ENCODE results near the gene MRM3. TPM values are rescaled to one million over a fixed set of nuclear protein-coding genes. Genes with fewer than 3 reads are reported as not detected.
"Not testable (repeated sequence)": the region's sequence is repeated elsewhere in the genome, so short reads cannot be mapped to it uniquely, and the experiment has no call there.

The MRM3 gene
- total RNA-seq, 1 donor from 2014 or later: 23.2 TPM

DNA sequence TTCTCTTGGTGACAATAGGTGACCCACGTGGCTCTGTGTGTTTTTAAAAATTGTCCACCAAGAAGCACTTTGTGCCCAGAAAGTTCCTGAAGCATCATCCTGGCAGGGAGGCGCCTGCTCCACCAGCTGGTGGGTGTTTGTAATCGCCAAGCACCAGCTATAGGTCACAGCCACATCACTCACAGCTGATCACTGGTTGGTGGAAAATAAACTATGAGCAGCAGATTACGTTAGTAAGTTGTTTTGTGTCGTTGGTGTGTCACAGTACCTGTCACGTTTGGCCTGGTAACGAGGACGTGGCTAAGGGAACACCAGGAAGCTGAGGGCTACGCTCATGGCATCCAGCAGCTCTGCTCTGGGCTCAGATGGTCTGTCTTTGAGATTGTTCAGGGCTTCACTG, 10.1 kb downstream of the MRM3 start:
- FAIRE-seq: no peak
- DNase-seq (ENCODE audit: low spot score in 2 of 2): no peak

DNA sequence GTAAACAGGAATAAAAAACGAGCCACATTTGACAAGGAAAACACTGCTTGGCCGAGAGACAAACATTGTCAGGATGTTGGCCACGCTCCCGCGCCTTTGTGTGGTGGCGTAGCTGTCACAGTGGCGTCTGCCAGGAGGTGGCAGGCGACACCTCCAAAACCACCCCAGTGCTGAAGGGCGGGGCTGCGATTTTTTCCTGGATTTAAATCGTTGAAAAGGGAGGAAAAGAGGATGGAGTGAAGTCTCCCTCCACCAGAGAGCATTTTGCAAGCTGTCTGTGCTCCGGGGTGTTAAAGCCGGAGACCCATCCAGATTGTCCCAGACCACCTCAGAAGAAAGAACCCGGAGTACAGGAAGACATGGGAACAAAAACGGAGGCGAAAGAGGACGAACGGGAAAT, 12.7 kb downstream of the MRM3 start:
- FAIRE-seq (peak; percentile 60), DNase-seq (ENCODE audit: low spot score in 2 of 2) (peak; percentile 85 to 91)

DNA sequence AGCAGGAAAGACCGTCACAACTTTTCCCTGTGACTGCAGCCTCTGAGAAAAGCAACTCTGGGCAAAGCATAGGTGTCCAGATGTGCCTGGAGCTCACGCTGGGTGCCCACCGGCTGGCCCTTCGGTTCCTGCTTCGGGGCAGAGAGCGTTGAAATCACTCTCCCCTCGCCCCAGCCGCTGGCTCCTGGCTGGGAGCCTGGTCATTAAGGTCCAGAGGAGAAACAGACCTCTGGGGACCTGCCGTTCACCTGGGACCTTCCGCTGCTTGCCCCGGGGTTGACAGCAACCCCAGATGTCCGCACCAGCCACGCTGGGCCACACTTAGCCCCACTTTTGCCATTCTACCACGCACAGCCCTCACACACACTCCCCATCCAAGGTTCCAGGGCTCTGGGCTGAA, 13.1 kb downstream of the MRM3 start:
- DNase-seq (ENCODE audit: low spot score in 2 of 2) (no peak), FAIRE-seq (no peak)

DNA sequence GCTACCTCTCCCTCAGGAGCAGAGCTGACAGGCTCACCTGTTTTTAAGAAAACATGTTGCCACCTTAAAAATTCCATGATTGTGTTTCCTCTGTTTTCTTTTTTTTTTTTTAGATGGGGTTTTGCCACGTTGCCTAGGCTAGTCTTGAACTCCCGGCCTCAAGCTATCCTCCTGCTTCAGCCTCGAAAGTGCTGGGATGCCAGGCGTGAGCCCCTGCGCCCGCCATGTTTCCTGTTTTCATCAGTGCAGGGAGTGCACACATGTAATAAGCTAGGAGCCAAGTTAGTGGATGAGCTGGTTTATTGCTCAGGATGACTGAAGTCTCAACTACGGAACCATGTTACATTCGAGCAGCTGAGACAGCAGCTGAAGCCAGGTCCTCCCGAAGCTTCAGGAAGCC, 13.6 kb downstream of the MRM3 start:
- FAIRE-seq (no peak), DNase-seq (ENCODE audit: low spot score in 2 of 2) (no peak)

DNA sequence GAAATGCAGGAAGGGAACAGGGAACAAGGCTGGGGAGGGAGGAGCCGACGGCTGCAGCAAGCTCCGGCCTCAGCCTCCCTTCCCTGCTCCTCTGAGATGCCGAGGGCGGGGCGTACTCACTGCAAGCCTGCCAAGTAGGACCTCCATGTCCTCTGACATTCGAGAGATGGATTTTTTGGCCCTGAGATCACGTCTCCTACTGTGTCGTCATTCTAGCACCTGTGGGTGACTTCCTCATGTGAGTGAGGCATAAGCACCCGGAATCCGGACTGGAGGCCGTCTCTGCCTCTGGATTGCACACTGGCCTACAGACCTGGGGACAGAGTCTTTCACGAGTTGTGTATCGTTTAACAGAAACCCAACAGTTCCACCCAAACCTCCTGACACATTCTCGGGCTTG, 14.5 kb downstream of the MRM3 start:
- FAIRE-seq (no peak), DNase-seq (ENCODE audit: low spot score in 2 of 2) (no peak)

DNA sequence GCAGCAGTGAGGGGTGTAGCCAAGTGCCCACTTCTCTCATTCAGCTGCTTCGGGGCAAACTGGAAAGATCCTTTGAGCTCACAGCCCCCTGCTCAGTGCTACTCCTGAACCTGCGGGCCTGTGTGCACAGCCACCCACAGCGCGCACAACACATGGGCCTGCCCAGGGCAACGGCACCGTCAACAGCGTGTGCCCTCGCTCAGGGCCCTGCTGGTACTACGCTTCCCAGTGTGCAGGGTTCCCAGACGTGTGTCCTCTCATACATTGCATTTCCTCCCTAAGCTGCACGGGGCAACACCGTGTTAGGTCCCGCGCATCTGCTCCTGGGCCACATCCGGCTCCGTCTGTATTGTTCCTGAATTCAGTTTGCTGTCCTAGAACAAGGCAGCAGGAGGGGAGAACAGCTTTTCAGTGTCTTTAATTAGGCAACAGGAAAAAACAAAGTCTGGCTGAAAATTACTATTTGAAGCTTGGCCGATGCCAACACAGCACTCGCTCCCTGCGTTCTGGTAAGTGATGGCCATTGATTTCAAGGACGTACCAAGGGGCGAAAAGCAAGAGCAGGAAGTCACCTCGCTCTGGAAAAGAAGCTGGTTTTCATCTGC, 15.2 kb downstream of the MRM3 start:
- FAIRE-seq: no peak

DNA sequence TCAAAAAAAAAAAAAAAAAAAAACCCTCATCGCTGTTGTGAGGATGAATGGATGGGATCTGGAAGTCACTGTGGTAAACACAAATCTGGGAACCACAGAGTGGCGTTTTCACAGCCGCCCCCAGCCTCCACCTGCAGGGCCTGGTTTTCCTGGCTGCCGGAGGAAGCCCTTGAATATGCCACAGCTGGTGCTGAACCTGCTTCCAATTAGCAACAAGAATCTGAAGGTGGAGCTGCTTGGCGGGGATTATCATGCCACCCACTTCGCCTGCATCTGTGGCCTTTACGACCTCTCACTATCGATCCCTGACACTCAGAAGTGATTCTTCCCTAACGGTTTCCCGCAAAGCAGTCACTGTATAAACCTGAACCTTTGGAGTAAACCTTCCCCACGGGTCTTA, 16.1 kb downstream of the MRM3 start:
- FAIRE-seq (no peak), DNase-seq (ENCODE audit: low spot score in 2 of 2) (no peak)

More for the DNA sequence above, 15.2 kb downstream of the MRM3 start:
- no peak for DNase-seq (ENCODE audit: low spot score in 2 of 2)

DNA sequence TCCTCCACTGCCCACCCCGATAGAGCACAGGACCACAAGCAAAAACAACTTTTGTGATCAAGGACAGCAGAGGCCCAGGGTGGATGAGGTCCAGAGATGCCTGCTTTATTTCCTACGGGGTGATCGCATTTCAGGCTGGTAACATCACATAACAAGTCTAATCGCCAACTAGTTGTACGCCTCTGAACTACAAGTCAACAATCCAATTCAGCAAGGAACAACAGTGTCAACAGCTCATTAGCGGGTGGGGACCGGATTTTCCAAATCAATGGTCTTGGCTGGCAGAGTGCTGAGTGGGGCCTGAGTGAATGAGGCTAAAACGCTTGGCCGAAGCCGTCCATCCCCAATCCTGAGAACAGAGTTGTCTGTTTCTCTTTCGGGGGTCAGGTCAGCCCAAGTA, 17.1 kb downstream of the MRM3 start:
- DNase-seq (ENCODE audit: low spot score in 2 of 2): no peak
- FAIRE-seq: no peak

DNA sequence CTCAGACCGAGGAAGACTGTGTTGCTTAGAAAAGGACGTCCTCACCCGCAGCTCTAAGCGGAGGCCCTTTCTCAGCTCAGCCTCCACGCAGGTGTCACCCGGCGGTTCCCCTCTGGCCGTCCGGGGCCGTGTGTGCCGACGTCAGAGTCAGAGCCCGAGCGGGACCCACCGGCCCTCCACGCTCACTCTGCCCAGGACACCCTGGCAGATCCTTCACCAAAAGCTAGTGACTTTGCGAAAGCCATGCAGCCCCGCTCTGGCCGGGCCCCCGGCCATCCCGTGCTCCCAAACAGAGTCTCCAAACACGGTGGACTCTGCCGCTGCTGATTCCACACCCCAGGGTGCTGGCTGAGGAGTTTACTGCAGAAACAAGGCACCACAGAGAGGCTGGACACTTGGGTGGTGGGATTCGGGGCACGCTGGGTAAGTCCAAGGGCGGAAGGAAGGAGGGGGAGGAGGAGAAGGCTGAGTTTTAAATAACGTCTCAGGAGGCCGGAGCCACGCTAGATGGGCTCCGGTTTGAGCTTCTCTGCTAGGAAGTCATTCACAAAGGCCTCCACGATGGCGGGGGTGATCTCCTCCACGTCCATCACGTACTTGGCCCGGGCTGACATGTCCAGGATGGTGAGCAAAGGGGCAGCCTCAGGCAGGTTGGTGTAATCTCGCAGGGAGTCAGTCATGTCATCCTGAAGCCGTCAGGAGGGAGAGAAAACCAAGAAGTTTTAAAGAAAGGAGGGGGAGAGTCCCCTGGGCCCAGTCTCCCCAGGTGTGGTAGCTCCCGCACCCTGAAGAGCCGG, 18.5 kb downstream of the MRM3 start:
- no peak for FAIRE-seq
- no peak for DNase-seq (ENCODE audit: low spot score in 2 of 2)

DNA sequence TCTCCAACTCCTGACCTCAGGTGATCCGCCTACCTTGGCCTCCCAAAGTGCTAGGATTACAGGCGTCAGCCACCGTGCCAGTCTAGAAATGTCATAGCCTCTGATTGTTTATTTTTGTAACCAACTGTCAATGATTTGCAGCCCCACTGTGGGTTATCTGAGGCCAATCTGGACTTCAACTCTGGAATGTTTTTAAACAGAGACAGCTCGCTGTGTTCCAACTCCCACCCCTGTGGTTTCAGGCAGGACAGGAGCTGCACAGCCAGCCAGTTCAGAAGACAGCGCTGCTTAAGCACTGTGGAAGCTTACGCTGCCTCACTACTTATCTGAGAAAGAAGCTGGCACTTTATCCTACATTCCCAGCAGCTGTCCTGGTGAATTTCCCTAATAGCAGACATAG, 19.5 kb downstream of the MRM3 start:
- FAIRE-seq: no peak
- DNase-seq (ENCODE audit: low spot score in 2 of 2): no peak

DNA sequence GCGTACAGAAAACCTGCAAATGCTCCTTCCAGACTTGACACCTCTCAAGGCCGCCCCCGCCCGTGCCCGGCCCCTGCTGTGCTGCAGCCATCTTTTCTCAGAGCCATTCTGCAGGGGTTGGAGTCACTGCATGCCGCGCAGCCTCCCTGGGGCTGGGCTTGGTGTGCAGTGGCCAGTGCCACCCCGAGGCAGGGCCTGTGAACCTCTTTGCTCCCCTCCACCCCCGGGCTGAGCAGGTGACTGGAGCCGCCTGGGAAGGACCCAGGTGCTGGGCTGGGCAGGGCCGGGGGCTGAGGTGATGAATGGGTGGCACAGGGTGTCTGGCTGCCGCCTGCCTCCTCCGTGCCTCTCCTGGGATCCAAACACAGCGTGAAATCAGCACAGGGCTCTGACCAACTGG, 20.3 kb downstream of the MRM3 start:
- DNase-seq (ENCODE audit: low spot score in 2 of 2) (no peak), FAIRE-seq (no peak)

DNA sequence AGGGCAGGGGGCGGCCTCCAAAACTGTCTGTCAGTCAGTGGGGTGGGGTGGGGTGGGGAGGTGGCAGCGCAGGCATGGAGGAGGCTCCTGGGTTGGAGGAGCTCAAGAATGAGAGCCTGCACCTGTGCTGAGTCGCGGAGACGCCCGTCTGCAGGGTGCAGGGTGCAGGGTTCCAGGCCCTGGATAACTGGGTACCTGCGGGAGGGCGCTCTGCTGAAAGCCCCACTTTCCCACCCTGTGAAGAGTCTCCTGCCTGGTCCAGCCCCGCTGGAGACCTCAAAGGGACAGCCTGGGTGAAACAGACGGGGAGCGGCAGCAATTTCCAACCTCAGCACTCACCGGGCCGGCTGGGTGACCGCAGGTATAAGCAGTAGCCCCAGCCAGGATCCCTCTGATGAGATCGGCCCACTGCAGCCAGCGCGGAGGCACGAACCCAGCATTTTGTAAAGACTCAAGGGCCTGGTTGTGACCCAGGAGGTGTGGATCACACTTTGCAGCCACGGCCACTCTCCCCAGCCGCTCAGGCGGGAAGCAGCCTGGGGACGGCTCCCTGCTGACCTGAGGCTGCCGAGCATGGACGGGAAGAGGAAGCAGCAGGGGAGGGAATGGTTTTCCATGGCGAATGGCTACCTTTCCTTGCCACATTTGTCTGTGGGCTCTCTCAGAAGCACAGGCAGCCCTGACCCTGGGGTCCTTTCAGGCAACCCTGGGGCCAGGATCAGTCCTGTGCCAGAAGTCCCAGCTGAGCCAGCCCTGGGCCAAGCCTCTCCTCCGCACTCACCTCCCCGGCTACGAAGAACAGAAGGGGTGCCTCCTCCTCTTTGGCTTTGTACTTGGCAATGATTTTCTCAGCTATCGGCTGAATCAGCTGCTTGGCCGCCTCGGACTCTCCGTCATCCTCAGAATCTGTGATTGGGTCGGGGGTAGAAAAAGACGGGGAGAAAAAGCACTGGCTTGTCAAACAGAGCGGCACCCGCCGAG, 21.0 kb downstream of the MRM3 start:
- DNase-seq (ENCODE audit: low spot score in 2 of 2): no peak

DNA sequence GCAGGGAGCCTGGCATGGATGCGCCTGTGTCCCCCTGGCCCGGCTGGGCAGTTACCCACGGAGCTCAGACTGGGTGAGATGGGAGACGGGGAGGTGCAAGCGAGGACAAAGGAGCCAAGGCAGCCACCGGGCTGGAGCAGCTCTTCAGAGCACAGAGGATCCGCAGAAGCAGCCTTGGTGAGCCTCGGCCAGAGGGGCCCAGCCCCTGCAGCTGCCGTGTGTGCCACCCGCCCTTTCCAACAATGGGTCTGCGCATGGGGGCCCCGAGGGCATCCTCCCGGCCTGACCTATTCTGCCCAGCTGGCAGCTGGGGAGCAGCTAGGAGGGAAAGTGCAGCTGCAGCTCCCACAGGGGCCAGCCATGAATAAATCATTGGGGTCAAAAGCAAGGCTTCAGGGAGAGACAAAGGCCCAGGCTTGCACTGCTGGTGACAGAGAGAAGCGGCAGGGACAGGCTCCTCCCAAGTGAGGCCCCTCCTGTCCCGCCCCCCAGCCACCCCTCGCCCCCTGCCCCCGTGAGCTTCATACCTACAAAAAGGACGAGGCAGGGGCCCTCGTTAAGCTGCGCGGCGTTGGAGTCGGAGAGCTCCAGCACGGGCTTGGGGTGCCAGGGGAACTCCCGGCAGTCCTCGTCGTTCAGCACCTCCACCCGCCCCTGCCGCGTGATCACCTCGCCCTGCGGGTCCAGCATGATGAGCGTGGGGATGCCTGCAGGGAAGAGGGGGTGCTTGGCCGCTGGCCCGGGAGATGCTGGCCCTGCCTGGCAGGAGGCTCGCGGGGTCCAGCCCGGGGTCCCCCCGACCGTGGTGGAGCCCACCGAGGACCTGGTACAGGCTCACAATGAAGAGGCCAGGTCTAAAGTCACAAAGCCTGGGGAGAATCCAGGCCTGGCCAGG, 22.6 kb downstream of the MRM3 start:
- FAIRE-seq: no peak
- DNase-seq (ENCODE audit: low spot score in 2 of 2): no peak

More for the DNA sequence above, 21.0 kb downstream of the MRM3 start:
- no peak for FAIRE-seq

DNA sequence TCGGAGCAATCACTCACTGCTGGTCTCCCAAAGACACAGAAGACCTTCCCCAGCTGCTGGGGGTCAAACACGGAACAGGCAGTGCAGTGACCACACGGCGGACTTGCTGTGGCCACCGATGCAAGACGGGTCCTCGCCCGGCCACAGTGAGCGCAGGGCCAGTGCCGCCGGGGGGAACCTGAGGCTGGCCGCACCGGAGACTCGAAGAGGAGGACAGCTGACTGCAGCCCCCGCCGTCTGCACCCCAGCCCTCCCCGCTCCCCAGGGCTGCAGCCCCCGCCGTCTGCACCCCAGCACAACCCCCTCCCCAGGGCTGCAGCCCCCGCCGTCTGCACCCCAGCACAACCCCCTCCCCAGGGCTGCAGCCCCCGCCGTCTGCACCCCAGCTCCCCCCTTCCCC, 23.7 kb downstream of the MRM3 start:
- FAIRE-seq; DNase-seq (ENCODE audit: low spot score in 2 of 2): not testable (repeated sequence)

DNA sequence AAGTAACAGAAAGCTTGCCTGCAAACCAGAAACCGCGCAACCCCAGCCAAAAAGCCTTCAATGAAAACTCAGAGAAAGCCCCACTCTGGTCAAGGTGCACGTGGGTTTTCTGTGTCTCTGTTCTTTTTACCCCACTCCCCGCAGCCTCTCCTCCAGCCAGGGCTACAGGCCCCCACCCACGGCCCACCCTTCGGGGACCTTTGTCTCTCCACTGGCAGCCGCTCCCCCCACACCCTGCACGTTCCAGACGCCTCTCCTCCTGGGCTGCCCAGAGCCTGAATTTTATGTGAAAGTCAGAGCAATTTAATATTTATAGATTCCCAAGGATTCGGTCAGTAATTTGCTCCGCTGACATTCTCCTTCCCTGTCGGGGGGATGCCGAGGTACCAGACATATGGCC, 24.2 kb downstream of the MRM3 start:
- DNase-seq (ENCODE audit: low spot score in 2 of 2) (no peak), FAIRE-seq (no peak)

DNA sequence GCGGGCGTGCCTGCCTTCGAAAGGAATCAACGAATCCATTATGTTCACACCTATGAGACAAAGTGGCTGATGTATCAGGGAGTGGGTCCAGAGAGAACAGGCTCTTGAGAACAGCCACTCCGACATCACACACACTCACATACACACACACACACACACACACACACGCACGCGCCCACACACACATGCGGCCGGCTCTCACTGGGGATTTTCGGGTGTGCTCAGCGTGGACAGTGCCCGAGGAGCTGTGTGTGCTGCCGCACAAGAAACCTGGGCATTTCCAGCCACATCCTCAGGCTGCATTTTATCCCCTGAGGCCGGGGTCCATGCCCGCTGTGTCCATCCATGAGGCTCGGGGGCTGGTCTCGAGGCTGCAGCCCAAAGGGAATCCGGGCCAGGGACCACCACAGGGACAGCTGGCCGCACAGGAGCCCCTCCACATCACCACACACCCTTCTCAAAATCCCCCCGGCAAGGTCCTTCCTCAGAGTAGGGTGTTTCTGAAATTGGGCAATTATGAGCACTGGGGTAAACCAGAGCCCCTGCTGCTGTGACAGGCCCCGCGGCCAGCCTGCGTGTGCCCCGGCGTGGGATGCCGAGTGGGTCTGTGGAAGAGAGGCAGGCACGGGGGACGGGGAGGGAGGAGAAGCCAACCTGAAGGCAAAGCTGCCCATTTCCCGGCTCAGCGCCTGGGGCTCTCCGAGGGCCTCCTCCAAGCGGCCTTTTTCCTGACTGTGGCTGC, 24.8 kb downstream of the MRM3 start:
- no peak for DNase-seq (ENCODE audit: low spot score in 2 of 2)

DNA sequence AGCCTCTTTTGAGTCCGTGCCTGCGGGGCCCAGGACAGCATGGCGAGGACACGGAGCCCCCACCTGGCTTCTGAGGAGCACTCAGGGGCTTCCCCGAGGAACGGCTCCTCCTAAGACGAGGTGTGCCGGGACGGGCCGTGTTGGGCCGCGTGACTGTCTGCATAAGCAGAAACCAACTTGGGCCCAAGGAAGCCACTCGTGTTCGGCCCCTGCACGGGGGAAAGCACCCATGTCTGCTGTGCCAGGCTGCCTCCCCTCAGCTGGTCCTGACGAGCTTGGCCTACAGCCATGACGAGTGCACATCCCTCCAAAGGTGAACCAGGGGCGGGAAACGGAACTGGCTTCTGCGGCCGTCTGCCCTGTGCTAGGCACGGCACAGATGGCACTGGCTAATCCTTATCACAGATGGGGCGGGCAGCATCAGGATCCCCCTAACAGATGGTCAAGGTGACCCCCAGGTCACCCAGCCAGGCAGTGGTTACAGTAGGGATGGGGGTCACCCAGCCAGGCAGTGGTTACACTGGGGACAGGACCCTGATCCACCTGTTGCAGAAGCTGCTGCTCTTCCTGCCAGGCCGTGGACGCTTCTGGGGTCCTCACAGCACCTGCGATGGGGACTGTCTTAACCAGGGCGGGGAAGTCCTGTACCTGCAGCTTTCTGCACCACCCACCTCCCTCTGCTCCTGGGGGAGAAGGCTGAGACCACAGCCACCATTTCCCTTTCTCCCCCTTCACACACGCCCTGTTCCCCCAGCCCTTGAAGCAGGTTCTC, 25.6 kb downstream of the MRM3 start:
- DNase-seq (ENCODE audit: low spot score in 2 of 2) (no peak), FAIRE-seq (no peak)

More for the DNA sequence above, 24.8 kb downstream of the MRM3 start:
- no peak for FAIRE-seq

DNA sequence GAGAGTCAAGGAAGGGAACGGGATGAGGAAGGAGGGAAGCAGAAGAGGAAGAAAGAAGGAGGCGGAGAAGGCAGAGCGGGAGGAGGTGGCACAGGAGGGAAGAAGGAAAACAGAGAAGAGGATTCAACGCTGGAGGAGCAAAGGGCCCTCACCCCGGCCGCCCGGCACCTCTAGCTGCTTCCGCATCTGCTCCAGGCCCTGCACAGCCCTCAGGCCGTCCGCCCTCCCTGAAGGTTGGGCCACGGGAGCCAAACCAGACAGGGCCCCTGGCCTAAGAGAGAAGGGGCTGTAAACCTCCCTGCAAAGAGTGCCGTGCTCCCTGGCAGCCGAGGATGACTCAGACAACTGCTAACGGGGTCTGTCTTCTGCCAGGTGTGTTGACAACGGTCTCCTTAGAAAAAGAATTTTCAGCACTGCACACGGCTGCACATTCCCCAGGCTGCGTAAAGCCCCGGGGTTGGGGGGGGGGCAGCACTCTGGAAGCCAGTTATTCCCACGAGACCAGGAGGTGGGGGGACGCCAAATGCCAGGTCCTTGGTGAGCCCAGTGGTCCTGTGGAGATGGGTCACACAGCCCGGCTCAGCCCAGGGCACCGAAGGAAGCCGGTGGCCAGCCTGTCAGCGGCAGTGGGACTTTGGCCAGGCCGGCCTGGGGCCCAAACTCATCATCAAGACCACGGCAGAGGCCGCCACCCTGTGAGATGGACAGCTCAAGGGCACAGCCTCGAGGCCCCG, 29.1 kb downstream of the MRM3 start:
- no peak for DNase-seq (ENCODE audit: low spot score in 2 of 2)
- FAIRE-seq: no peak
